M059J (cell line): Measurements from ENCODE around the gene PAFAH2. TPM values are rescaled to one million over a fixed set of nuclear protein-coding genes. Genes with fewer than 3 reads are reported as not detected.
A peak's percentile ranks its signal among the peaks of the same experiment; 100 is the strongest.
"Not testable (repeated sequence)": the region's sequence is repeated elsewhere in the genome, so short reads cannot be mapped to it uniquely, and the experiment has no call there.

Source experiments
- DNase-seq: peaks from one replicate; pipeline ENCODE4 v3.0.0-alpha.2; 2012; ENCODE audit warnings: low read depth
- total RNA-seq: library from RNA; depleted of rRNA; stranded (reverse); fragments of >200 nt; shearing (Covaris generic); gene quantifications from 2 replicates; pipeline ENCODE4 v1.2.3, GENCODE V29; 2014

The PAFAH2 gene
- total RNA-seq, 1 experiment from 2014 or later = 7.5 TPM

- DNase-seq = no peak
Observed at GRCh38 chr1:25985670-25986069, 12.2 kb downstream of the PAFAH2 start.

GRCh38 chr1:25985171-25985570, 12.7 kb downstream of the PAFAH2 start:
- no peak for DNase-seq

- no peak for DNase-seq
Observed at GRCh38 chr1:25979210-25979609, 18.7 kb downstream of the PAFAH2 start.

DNA sequence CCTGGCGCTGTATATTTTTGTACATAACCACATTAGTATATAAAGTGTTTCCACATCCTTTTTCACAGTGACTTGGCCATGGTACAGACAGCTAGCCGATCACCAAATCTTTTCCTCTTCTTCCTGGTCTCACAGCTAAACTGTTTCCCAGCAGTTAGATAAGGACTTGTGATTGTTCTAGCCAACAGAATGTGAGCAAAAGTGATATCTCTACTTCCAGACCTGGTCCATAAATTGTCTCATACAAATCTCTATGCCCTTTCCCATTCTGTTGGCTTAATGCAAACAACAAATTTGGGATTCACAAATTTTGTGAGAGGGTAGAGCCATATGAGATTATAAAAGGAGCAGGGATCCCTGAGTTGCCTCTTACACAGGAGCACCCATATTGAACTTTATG, 19.5 kb downstream of the PAFAH2 start:
- no peak for DNase-seq

- DNase-seq = no peak
Observed at GRCh38 chr1:25977801-25978200, 20.1 kb downstream of the PAFAH2 start.

GRCh38 chr1:25973610-25974321, 24.1 kb downstream of the PAFAH2 start:
- DNase-seq = peak; percentile 56

GRCh38 chr1:25971811-25972180, 26.1 kb downstream of the PAFAH2 start:
- DNase-seq = no peak

GRCh38 chr1:25971066-25971810, 26.6 kb downstream of the PAFAH2 start:
- no peak for DNase-seq

DNA sequence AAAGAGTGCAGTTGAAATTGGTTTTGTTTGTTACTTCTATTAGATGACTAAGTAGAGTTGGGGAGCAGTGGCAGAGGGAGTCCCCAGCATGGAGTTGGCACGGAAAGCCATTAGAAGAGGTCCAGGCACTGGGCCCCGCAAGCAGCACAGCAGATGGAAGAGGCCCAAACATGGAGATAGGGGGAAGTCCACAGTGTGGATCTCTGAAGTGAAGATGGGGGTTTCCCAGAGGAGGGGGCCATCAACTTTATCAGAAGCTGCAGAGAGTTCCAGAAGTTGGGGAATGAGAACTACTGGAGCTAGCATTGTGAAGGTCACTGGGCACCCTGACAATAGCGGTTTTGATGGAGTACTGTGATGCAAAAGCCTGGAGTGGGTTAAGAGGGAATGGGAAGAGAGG, 30.6 kb downstream of the PAFAH2 start:
- DNase-seq = no peak

- no peak for DNase-seq
Observed at GRCh38 chr1:25959611-25960010, 38.3 kb downstream of the PAFAH2 start.

DNA sequence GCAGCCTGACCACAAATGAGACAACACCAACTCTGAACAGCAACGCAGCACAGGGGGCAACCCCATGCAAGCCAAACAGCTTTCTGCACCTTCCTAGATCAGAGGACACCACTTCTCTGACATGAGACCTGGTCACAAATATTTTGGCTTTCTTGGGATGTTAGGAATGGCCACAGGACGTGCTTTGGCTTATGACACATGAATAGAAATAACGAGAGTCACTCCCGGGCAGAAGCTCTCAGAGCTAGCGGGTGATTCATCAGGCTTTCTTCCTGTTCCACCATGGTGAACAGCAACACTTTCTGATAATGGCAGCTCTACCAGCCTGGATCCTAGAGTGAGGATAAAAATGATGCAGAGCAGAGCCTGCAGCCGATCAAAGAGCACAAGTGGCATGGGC, 39.4 kb downstream of the PAFAH2 start:
- DNase-seq = peak; percentile 95

DNA sequence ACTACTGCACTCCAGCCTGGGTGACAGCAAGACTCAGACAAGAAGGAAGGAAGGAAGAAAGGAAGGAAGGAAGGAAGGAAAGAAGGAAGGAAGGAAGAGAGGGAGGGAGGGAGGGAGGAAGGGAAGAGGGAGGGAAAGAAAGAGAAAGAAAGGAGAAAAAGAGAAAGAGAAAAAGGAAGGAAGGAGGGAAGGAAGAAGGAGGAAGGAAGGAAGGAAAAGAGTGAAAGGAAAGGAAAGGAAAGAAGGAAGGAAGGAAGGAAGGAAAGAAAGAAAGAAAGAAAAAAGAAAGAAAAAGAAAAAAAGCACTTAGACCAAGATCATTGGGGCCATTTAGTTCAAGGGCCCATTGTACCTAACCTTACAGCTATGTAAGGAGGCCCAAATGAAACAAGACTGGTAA, 42.3 kb downstream of the PAFAH2 start:
- DNase-seq = no peak

DNA sequence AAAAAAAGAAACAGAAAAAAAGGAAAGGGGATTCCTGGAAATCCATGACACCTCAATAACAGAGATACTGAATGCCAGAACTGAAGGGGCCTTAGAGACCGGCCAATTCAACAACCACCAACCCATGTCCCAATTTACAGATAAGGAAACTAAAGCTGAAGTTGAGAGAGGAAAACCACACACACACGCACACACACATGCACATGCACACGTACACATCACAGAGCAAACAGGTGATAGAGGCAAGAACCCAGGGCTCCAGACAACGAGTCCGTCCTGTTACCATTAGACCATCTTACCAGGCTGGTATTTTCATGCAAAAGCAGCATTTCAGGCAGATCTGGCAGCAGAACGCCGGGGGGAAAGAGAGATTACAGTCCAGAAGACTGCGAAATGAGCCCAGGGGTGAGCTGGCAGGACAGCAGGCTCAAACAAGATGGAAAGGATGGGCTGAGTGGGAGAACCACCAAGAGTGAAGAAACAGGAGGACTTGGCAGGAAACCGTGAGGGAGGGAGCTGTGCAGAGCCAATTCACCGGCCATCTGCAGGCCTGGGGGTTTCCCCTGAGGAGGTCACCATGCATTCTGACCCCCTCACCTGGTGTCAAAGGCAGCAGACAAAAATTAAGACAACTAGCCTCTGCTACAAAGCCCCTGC, 43.5 kb downstream of the PAFAH2 start:
- no peak for DNase-seq

DNA sequence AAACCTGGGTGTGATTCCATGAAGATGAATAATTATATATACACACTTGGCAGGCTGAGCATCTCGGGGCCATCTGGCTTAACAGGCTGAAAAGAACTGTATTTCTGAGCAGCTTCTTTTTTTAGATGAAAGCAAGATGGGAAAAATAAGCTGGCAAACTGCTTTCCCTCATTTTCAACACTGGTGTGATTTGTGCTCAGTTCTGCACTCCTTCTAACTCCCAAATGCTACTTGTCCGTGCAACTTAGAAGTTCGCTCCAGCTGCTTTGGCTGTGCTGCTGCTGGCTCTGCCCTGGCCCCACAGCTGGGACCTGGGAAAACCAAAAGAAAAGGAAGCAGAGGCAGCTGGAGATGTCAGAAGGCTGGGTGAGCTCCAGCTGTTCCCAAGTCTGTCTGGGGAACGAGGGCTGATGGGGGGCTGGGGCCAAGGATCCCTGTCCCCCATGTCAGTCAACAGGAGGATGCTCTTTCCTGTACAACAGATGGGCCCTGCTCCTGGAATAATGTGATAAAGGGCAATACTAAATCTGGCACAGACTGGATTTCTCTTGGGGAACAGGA, 44.9 kb downstream of the PAFAH2 start:
- DNase-seq = no peak

DNA sequence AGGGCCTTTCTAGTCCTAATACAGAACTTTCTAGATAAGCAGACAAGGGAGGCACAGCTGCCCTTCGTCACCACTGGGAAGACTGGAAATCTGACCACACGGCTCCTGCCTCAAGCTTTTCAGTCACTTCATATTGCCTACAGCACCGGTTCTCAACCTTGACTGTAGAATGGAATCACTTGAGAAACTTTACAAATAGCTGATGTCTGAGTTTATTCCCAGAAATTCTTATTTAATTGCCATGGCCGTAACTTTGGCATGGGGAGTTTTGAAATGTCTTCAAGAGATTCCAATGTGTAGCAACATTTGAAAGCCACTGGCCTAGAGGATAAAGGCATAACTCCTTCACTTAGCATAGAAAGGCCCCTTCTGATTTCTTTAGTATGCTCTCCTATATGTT, 49.2 kb downstream of the PAFAH2 start:
- no peak for DNase-seq

DNA sequence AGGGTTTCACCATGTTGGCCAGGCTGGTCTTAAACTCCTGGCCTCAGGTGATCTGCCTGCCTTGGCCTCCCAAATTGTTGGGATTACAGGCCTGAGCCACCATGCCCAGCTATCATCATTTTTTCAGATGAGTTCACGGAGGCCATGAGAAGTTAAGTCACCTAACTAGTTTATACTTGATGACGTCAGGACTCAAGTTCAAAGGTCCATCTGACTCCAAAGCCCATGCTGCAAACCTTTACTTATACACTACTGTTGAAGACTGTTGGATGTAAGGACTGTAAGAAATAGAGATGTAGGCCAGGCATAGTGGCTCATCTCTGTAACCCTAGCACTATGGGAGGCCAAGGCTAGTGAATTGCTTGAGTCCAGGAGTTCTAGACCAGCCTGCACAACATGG, 50.8 kb downstream of the PAFAH2 start:
- no peak for DNase-seq

- DNase-seq = no peak
Observed at GRCh38 chr1:25945761-25946160, 52.1 kb downstream of the PAFAH2 start.

DNA sequence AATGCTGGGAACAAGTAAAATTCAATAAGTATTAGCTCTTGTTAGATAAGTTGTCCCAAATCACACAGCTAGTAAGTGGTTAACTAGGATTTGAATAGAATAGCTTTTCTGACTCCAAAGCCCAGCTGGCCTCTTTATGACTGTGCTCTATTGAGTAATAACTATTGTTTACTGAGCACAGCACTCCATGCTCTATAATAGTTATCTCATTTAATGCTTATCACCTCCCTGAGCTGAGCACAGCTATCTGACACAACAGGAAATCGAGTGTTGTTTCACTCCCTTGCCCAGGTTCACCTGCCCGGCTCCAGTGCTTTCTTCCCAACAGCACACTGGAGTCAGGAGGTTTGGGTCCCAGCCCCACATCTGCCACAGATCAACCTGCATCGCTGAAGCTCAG, 52.9 kb downstream of the PAFAH2 start:
- no peak for DNase-seq

- not testable (repeated sequence) for DNase-seq
Observed at GRCh38 chr1:25943511-25943910, 54.4 kb downstream of the PAFAH2 start.

DNA sequence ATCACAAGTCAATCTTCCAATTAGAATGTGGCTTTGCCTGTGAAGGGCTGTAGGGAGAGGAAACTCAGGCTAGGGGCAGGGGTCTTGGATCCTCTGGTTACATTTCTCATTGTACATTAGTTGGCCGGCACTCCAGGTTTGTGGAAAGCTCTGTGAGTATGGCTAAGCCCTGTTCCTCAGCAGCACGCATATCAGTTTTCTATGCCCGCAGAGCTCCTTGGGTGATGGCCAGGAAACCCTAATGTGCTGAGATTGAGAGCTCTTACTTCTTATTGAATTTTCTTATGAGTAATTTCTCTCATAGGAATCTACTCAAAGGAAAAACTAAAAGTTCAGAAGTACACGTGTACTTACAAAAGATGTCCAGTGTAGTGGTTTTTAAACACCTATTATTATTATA, 60.9 kb downstream of the PAFAH2 start:
- no peak for DNase-seq

DNA sequence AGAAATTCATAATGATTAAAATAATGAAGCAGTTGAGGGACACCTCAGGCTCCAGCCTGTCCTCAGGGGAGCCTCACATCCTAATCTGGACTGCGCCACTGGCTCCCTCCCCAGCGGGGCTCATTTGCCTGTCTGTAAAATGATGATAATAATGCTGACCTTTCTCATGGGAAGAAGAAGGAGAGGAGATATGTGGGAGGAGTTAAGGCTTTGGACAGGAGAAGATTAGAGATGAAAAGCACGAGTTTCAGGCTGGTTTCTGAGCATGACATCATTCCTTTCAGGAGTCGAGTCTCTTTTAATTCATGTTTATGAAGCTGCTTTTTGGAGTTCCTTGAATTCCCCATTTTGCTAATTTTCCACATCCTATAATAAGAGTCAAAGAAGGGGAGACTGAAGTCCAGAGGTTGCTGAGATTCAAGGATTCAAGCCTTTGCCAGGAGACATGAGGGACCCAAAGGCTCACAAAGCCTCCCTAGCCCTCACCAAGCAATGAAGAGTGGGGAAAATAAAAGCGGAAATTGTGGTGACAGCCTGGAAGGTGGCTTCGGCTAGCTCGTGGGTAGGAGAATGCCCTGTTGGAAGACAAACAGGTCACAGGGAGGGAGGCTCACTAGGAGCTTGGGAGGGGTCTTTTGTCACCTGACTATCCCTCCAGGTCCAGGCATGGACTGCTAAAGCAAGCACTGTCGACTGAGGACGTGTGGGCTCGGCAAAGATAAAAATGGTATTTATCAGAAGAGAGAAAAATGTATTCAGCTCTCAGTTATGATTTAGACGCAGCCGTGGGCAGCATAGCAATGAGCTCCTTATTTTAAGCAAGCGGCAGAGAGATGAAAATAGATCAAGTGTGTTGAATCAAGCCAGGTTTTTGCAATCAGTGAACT, 64.1 kb downstream of the PAFAH2 start:
- no peak for DNase-seq
